ENCODE measurements around the gene TFB2M.
"Not testable (repeated sequence)": the region's sequence is repeated elsewhere in the genome, so short reads cannot be mapped to it uniquely, and the experiment has no call there.

Gene TFB2M

GRCh38 chr1:246566128-246566812 is at the start of gene TFB2M, which contains the start of gene CNST:
Gene TFB2M, minus strand, starts transcription at chr1:246566261. Its CDS starts 123 bp downstream, at chr1:246566138.
Gene CNST, plus strand, starts transcription at chr1:246566456. Its CDS starts 25,107 bp downstream, at chr1:246591563.
- peak; percentile 98 for DNase-seq

DNA sequence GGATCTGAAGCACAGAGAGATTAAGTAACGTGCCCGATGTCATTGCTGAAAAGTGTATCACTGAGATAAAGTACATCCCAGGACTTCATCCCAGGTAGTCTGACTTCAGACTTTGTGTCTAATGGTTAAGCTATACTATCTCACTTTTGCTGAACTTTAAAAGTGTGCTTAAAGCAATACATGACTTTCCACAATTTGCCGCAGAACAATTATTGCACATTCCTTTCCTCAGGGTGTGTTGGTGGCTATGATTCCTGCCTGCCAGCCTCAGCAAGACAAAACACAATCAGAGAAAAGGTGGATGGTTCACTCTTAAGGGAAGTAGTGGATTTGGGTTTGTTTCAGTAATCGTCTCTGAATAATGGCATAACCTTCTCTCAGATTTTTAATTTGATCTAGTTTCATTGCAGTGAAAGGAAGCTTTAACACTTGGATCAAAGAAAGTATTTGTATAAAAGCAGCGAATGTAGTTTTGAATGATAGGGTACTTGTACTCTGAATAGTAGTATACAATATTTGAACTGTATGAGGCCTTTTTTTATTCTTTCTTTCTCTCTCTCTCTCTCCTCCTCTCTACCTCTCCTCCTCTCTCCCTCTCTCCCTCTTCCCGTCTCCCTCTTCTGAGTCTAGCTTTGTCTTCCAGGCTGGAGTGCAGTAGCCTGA is 47.2 kb upstream of the TFB2M start:
- DNase-seq, result no peak

GRCh38 chr1:246609632-246610031 is 43.6 kb upstream of the TFB2M start:
- no peak for DNase-seq

GRCh38 chr1:246608616-246609376 is 42.7 kb upstream of the TFB2M start:
- DNase-seq, result no peak

- no peak for DNase-seq
Observed at GRCh38 chr1:246607462-246607861, 41.4 kb upstream of the TFB2M start.

DNA sequence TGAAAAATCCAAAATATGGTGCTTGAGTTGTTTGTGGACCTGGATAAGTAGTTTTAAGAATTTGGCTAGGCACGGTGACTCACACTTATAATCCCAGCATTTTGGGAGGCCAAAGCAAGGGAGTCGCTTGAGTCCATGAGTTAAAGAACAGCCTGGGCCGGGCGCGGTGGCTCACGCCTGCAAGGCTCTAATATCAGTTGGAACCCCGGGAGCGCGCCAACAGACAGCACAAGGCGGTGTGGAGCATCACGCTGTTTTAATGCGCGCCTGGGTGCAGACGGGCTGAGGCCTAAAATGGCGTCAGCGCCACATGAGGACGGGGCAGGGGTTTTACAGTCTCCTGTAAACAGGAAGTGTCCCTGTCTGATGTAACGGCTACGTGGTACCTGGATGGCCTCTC is 39.2 kb upstream of the TFB2M start:
- not testable (repeated sequence) for DNase-seq

GRCh38 chr1:246602194-246602593 is 36.1 kb upstream of the TFB2M start:
- peak; percentile 51 for DNase-seq

GRCh38 chr1:246600579-246600978 is 34.5 kb upstream of the TFB2M start:
- no peak for DNase-seq

- no peak for DNase-seq
Observed at GRCh38 chr1:246599315-246599714, 33.3 kb upstream of the TFB2M start.

DNA sequence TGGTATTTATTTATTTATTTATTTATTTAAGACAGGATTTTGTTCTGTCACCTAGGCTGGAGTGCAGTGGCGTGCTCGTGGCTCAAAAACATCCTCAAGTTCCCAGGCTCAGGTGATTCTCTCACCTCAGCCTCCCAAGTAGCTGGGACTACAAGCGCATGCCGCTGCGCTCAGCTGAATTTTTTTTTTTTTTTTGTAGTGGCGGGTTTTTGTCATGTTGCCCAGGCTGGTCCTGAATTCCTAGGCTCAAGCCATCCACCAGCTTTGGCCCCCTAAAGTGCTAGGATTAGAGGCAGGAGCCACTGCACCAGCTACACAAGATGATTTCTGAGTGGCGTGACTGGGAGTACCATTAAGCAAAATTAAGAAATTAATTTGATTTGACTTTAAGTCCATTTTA is 31.9 kb upstream of the TFB2M start:
- DNase-seq, result no peak

DNA sequence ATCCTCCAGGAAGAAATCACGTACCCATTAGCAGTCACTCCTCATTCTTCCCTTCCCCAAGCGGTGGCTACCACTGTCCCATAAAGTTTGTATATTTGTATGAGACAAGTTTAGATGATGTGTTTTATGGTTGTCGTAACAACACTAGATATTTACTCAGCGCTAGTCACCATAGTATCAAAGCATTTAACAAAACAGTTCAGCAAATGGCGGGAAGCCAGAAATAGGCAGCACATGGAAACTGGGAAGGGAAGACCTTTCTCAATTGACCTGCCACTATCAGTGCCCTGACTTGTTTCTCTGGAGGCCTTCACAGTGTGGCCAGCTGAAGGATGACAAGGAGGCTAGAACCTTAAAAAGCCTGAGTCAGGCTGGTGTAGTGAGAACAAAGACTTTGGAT is 31.3 kb upstream of the TFB2M start:
- DNase-seq, result no peak

DNA sequence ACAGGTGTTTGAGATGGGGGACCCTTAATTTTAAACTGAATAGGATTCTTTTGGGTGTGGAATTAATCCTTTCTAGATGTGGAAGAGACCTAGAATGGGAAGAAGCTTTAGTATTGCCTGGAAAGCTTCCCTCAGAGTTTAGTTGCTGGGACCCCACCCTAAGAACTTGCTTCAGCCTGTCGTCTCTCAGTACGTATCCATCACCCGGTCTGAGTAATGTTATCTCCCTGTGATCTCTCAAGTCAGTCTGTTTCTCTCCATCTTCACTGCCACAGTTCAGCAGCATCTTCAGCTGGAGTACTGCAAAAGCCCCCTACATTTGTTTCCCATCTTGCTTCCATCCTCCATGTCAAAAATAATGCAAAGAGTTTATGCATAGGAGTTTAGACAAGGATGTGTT is 29.1 kb upstream of the TFB2M start:
- no peak for DNase-seq

- peak; percentile 4 for DNase-seq
Observed at GRCh38 chr1:246592695-246593094, 26.6 kb upstream of the TFB2M start.

DNA sequence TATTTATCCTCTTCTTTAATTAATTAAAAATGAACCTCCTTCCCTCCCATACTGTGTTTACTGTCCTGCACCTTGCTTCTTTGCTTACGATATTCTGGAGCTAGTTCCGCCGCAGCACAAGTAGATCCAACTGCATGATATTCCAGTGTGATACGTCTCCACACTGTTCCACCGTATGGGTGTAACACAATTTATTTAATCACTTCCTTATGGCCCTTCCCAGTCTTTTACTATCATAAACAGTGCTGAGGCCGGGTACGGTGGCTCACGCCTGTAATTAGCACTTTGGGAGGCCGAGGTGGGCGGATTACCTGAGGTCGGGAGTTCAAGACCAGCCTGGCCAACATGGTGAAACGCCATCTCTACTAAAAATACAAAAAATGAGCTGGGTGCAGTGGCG is 25.9 kb upstream of the TFB2M start:
- no peak for DNase-seq

DNA sequence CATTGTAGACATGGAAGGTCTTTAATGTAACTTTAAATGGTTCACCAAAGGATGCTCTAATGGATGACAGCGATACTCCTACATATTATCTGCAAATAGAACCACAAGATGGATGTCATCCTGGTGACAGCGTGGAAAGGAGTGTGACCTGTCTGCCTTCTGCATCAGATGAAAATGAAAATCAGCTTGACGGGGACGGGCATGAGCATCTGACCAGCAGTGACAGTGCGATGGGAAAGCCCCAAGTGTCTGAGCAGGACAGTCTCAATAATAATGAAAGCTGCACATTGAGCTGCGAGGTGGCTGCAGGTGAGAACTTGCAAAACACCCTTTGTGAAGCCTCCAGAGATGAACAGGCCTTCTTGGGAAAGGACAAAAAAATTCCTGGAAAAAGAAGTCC is 25.4 kb upstream of the TFB2M start:
- no peak for DNase-seq

- no peak for DNase-seq
Observed at GRCh38 chr1:246591047-246591446, 25.0 kb upstream of the TFB2M start.

GRCh38 chr1:246589919-246590318 is 23.9 kb upstream of the TFB2M start:
- DNase-seq, result not testable (repeated sequence)

- DNase-seq, result no peak
Observed at GRCh38 chr1:246588159-246588721, 22.2 kb upstream of the TFB2M start.

DNA sequence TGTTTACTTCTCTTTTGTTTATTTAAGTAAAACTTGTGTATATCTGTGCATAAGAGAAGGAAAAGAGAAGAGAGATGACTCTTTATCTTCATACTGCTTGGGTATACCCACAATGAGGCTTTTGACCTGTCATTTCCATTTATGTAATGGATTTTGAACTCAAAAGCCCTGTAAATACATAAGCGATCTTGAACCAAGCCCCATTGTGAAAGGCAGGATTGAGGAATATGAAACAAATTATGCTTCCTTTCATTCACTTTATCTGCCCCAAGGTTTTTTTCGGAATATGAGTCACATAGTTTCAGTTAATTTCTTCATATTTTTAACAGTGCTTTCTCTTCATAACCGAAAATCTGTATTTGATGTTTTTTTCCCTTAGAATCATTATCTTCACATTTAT is 21.5 kb upstream of the TFB2M start:
- no peak for DNase-seq

DNA sequence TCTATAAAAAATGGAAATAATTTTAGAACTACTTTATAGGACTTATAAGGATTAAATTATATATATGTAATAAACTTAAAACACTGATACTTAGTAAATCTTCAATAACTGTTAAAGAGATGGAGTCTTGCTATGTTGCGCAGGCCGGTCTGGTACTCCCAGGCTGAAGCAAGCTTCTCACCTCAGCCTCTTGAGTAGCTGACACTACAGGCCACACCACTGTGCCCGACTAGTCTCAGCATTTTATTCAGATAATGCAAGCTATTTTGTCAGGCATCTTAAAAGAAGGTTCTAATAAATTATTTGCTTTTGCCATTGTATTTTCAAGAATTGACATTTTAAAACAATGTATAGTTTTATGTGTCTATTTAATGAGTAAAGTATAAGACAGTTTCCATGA is 21.0 kb upstream of the TFB2M start:
- DNase-seq, result no peak

- DNase-seq, result no peak
Observed at GRCh38 chr1:246583448-246584185, 17.6 kb upstream of the TFB2M start.

- no peak for DNase-seq
Observed at GRCh38 chr1:246583056-246583440, 17.0 kb upstream of the TFB2M start.

Data from NCI-H2171 treated with DMSO at 0.1 percent for 48 hours (cell line).